Thyroid gland (tissue), 4 donors: ENCODE measurements around the gene DAPK3. TPM values are rescaled to one million over a fixed set of nuclear protein-coding genes. Genes with fewer than 3 reads are reported as not detected.

Source experiments
- DNase-seq, 2 donors: peaks; one replicate each; pipeline ENCODE4 v3.0.0-alpha.2; 2019
- H3K27ac ChIP-seq, 3 donors: fragments of 200-600 bp; sonication (generic); 1 replicate in 2 of 3; 2 replicates in 1 of 3; pipeline ENCODE4 v1.5.1; 2016 to 2019; ENCODE audit warnings: mild to moderate bottlenecking in 1 of 3, moderate library complexity in 1 of 3
- H3K27me3 ChIP-seq: fragments of 200-600 bp; sonication (generic); one replicate; pipeline ENCODE4 v1.5.1; 2019
- H3K36me3 ChIP-seq, 2 donors: fragments of 200-600 bp; sonication (generic); one replicate each; pipeline ENCODE4 v1.5.1; 2016 to 2019
- H3K4me1 ChIP-seq, 2 donors: fragments of 200-600 bp; sonication (generic); one replicate each; pipeline ENCODE4 v1.5.1; 2017 to 2019
- H3K4me3 ChIP-seq, 3 donors: fragments of 200-600 bp; sonication (generic); replicated peaks in 1 of 3; 1 replicate in 2 of 3; 2 replicates in 1 of 3; pipeline ENCODE4 v1.5.1; 2016; ENCODE audit warnings: mild to moderate bottlenecking in 1 of 3
- H3K9me3 ChIP-seq: fragments of 200-600 bp; sonication (generic); one replicate; pipeline ENCODE4 v1.5.1; 2017
- POLR2A ChIP-seq, 2 donors: fragments of 450-650 bp; IDR thresholded peaks; one replicate each; pipeline ENCODE4 v1.6.1; 2017; ENCODE audit warnings: antibody characterized with exemption in 2 of 2, mild to moderate bottlenecking in 2 of 2, moderate library complexity in 1 of 2
- WGBS, 2 donors: methylation state at CpG; one replicate each; pipeline ENCODE4 v1.1.5; 2017; 5-methylcytosine and 5-hydroxymethylcytosine counted together
- intact Hi-C: fragments of 100-400 bp; cut with DNase I; formaldehyde crosslinking; loops from one replicate; pipeline ENCODE4 v1.15.1; 2023
- total RNA-seq, 4 donors: library from RNA; depleted of rRNA; stranded (reverse); fragments of >200 nt; gene quantifications; one replicate each; pipeline ENCODE4 v1.2.3, GENCODE V29; 2016
- TF ChIP-seq, protein P1 (sequence below), 6 experiments: fragments of 200-600 bp in 3 of 6; fragments of 450-650 bp in 3 of 6; sonication (generic) in 3 of 6; IDR thresholded peaks; one replicate each; pipeline ENCODE4 v1.5.1; 2016 to 2019; ENCODE audit warnings: antibody characterized with exemption in 6 of 6, mild to moderate bottlenecking in 2 of 6, inconsistent platforms in 1 of 6, moderate library complexity in 1 of 6

Gene DAPK3
- total RNA-seq, 4 donors from 2014 or later: 29.6 to 61.7 (median 40.3) TPM

GRCh38 chr19:3995607-3996006 is 24.7 kb upstream of the DAPK3 start:
- Histone ChIP-seq H3K9me3 (no peaks in the 10 kb centered on the region), H3K27ac (no peak overlapping the region), H3K4me3 (no peak overlapping the region), H3K4me1 (no peaks in the 10 kb centered on the region), H3K27me3 (no peaks in the 10 kb centered on the region), H3K36me3 (no peaks in the 10 kb centered on the region)
- DNase-seq: no peak
- TF ChIP-seq POLR2A (IDR thresholded peaks at IDR 0.05): no peak
- WGBS, 2 donors: 75 to 77% methylated on average over 6 of the region's 6 CpGs
- intact Hi-C loops: no loop called here

- DNase-seq: no peak
- H3K4me3 ChIP-seq: no peak overlapping the region
- no peaks in the 10 kb centered on the region for H3K9me3 ChIP-seq
- TF ChIP-seq POLR2A (IDR thresholded peaks at IDR 0.05): no peak
- TF ChIP-seq, protein P1, sequence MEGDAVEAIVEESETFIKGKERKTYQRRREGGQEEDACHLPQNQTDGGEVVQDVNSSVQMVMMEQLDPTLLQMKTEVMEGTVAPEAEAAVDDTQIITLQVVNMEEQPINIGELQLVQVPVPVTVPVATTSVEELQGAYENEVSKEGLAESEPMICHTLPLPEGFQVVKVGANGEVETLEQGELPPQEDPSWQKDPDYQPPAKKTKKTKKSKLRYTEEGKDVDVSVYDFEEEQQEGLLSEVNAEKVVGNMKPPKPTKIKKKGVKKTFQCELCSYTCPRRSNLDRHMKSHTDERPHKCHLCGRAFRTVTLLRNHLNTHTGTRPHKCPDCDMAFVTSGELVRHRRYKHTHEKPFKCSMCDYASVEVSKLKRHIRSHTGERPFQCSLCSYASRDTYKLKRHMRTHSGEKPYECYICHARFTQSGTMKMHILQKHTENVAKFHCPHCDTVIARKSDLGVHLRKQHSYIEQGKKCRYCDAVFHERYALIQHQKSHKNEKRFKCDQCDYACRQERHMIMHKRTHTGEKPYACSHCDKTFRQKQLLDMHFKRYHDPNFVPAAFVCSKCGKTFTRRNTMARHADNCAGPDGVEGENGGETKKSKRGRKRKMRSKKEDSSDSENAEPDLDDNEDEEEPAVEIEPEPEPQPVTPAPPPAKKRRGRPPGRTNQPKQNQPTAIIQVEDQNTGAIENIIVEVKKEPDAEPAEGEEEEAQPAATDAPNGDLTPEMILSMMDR (IDR thresholded peaks at IDR 0.05): no peak
- H3K4me1 ChIP-seq: peaks cover 12 to 24% of the 10 kb centered on the region in 2 donors
- intact Hi-C loops: no loop called here
- no peaks in the 10 kb centered on the region for H3K27me3 ChIP-seq
- WGBS, 2 donors: 73 to 79% methylated on average over 3 of the region's 3 CpGs
- no peak overlapping the region for H3K27ac ChIP-seq
- no peaks in the 10 kb centered on the region for H3K36me3 ChIP-seq
Measured at GRCh38 chr19:3990815-3991117, 19.9 kb upstream of the DAPK3 start.

GRCh38 chr19:3987619-3988371 is 16.9 kb upstream of the DAPK3 start:
- H3K27ac ChIP-seq: peak overlapping the region; percentile 67 to 99 (median 98)
- no peaks in the 10 kb centered on the region for H3K9me3 ChIP-seq
- WGBS, 2 donors: 14 to 15% methylated on average over 30 of the region's 30 CpGs
- H3K4me1 ChIP-seq: peaks cover 24 to 40% of the 10 kb centered on the region in 2 donors
- no peaks in the 10 kb centered on the region for H3K27me3 ChIP-seq
- peak; percentile 89 for DNase-seq
- no peak for TF ChIP-seq POLR2A (IDR thresholded peaks at IDR 0.05)
- TF ChIP-seq, protein P1 (IDR thresholded peaks at IDR 0.05): peak; percentile 76 to 93 (median 86)
- intact Hi-C loops: loop anchor here (10.0 kb wide), 1 partner anchor 197 kb away; the partner anchor contains the start of genes ANKRD24 and SIRT6
- peaks cover 13 to 14% of the 10 kb centered on the region in 2 donors for H3K36me3 ChIP-seq
- no peak overlapping the region for H3K4me3 ChIP-seq

DNA sequence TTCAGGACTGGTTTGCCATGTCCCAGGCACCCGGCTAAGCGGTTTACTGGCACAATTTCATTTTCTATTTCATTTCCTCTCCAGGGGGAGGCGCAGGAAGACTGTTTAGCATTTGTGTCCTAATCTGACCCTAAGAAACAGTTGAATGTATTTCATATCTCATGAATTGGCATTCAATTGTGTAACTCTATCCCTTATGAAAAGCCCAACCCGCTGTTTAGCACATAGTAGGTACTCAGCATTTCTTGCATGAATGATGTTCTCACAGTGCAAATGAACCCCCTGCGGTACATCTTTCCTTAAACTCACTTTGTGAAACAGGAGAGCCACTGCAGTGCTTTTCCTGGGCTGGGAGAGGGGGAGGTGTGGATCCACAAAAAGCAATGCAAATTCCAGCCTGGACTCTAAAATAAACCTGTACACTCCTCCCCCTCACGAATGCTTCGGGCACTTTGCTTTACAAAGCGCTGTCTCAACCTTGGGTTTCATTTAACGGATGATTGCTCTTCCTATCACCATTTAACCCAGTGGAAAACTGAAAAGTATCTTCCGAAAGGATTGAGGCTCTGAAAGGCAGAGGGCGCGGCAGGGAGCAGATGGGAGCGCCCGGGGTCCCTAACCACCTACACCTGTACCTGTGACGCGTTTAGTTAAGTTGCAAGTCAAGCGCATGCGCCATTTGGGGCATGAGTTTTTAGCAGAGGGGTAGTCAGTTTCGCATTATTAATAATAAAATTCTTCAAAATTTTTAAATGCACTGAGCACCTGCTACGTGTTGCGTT is 15.6 kb upstream of the DAPK3 start:
- intact Hi-C loops: loop anchor here (10.0 kb wide), 1 partner anchor 198 kb away; the partner anchor contains the start of genes ANKRD24 and SIRT6
- Histone ChIP-seq H3K36me3 (peaks cover 27 to 28% of the 10 kb centered on the region in 2 donors), H3K4me3 (peak overlapping the region in 1 of 3 donors; percentile 74), H3K27ac (peak overlapping the region; percentile 67 to 99 (median 98)), H3K27me3 (no peaks in the 10 kb centered on the region), H3K9me3 (no peaks in the 10 kb centered on the region), H3K4me1 (peaks cover 24 to 40% of the 10 kb centered on the region in 2 donors)
- DNase-seq: peak; percentile 78 to 83
- 2 to 3% methylated on average over 21 of the region's 21 CpGs for WGBS, 2 donors
- TF ChIP-seq, protein P1 (IDR thresholded peaks at IDR 0.05): peak in 4 of 6 experiments; percentile 43 to 76 (median 62)
- peak in 1 of 2 donors; percentile 47 for TF ChIP-seq POLR2A (IDR thresholded peaks at IDR 0.05)

DNA sequence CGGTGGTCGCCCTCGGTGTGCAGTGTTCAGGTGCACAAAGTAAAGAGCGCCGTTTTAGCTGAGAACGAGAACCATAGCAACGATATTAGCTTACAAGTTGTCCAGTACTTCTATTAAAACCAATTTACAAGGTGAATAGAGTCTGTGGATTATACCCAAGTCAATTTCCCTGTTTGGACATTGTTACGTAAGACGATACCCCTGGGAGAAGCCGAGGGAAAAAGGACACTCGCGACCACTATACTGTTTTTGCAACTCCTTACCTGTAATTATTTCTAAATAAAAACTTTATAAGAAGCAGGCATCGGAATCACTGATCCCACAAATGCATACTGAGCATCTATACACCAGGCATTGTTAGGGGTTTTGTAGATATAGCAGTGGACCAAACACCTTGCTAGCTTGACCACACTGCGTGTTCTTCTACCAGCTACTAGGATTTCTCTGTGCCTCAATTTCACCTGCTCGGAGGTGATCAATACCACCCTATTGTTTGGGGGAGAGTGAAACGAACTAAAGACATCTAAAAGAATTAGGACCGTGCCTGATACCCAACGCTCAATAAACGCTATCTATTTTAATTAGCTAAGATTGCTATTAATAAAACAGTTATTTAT is 14.9 kb upstream of the DAPK3 start:
- no peak for TF ChIP-seq POLR2A (IDR thresholded peaks at IDR 0.05)
- TF ChIP-seq, protein P1 (IDR thresholded peaks at IDR 0.05): no peak
- H3K27ac ChIP-seq: peak overlapping the region; percentile 67 to 99 (median 98)
- DNase-seq: no peak
- H3K4me1 ChIP-seq: peaks cover 24 to 40% of the 10 kb centered on the region in 2 donors
- WGBS, 2 donors: 3 to 4% methylated on average over 19 of the region's 19 CpGs
- intact Hi-C loops: loop anchor here (10.0 kb wide), 1 partner anchor 199 kb away; the partner anchor contains the start of genes ANKRD24 and SIRT6
- peak overlapping the region in 1 of 3 donors; percentile 74 for H3K4me3 ChIP-seq
- H3K36me3 ChIP-seq: peaks cover 34 to 35% of the 10 kb centered on the region in 2 donors
- no peaks in the 10 kb centered on the region for H3K27me3 ChIP-seq
- H3K9me3 ChIP-seq: no peaks in the 10 kb centered on the region
